ENCODE results near the gene CLEC4F. TPM values are rescaled to one million over a fixed set of nuclear protein-coding genes. Genes with fewer than 3 reads are reported as not detected.
A peak's percentile ranks its signal among the peaks of the same experiment; 100 is the strongest.

CLEC4F gene
- total and polyA plus RNA-seq, 2 of the 13 experiments (the other 11 are each of a cell fraction or from before 2014, with no cell fraction given), result 0.12 to 0.13 TPM

DNA sequence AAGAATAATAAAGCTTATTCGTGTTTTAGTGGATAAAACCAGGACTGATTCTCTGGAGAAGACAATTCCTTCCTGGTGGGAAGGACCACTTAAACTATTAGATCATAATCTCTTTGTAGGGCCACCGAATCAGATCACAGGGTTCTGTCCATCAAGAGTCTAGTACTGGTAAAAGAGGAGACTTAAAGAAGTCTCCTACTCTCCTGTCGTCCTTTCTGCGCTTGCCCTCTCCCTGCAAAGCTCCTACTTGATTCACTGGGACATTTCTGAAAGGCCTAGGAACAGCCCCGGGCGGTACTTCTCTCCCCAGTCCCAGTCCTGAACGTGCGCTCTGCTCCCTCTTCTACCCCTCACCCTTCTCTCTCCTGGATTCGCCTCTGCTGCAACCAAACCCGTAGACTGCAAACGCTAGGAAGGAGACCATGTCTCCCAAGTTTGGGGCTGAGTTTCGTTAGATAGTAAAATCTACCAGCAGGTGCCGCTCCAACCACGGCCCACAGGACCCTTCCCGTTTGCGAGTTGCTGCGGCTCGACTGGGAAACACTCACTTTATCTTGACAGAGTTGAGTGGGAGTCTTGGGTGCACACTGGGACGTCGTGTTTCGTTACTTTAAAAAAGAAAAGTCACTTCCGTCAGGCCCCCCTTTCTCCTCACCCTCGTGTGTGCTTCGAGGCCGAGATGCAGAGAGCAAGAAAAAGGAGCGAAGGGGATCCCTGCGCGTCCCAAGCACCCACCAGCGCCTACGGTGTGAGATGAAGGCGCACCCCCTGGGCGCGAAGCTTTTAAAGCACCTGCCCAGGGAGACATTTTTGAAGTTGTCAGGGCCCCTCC lies 30.9 kb downstream of the CLEC4F start:
- CTCF ChIA-PET (ENCODE audit: low intra/inter-chr PET ratio, low total read pairs), result interaction anchor here (1.1 to 3.0 kb wide), 6 partner anchors 72 to 158 kb away, joined by 4 to 37 read pairs (median 20); no protein-coding TSS in a partner anchor
- TF ChIP-seq ZNF703 (CRISPR knock-in tag; IDR thresholded peaks at IDR 0.05; ENCODE audit: borderline replicate concordance) (no peak), ATF1 (CRISPR knock-in tag; IDR thresholded peaks at IDR 0.05) (no peak), HHEX (CRISPR knock-in tag; IDR thresholded peaks at IDR 0.05) (no peak), NPAS2 (CRISPR knock-in tag; IDR thresholded peaks at IDR 0.05; ENCODE audit: borderline replicate concordance) (no peak), NKX3-1 (CRISPR knock-in tag; IDR thresholded peaks at IDR 0.05) (no peak), MEF2D (CRISPR knock-in tag; IDR thresholded peaks at IDR 0.05) (no peak), ZXDC (CRISPR knock-in tag; IDR thresholded peaks at IDR 0.05) (no peak), CERS6 (CRISPR knock-in tag; IDR thresholded peaks at IDR 0.05) (no peak), ZNF770 (CRISPR knock-in tag; IDR thresholded peaks at IDR 0.05) (no peak), KLF15 (CRISPR knock-in tag; IDR thresholded peaks at IDR 0.05; ENCODE audit: borderline replicate concordance) (no peak), ZSCAN12 (CRISPR knock-in tag; IDR thresholded peaks at IDR 0.05) (no peak), TSC22D2 (CRISPR knock-in tag; IDR thresholded peaks at IDR 0.05; ENCODE audit: borderline replicate concordance) (no peak), MBNL3 (CRISPR knock-in tag; conservative IDR thresholded peaks at IDR 0.05) (no peak), ZC3H13 (CRISPR knock-in tag; IDR thresholded peaks at IDR 0.05) (no peak)

More for the DNA sequence above, 30.9 kb downstream of the CLEC4F start:
- Histone ChIP-seq H2AFZ (ENCODE audit: low read length) (peak overlapping the region; percentile 31), H3K4me1 (ENCODE audit: insufficient read depth, low read length) (peaks cover 18% of the 10 kb centered on the region), H3K4me2 (ENCODE audit: low read depth, low read length) (peak overlapping the region; percentile 32), H3K27me3 (ENCODE audit: control insufficient read depth in 1 of 2, insufficient read depth in 2 of 2, low read length in 2 of 2) (peaks cover 0 to 5% of the 10 kb centered on the region in 2 experiments; a peak in 1 of 5 replicates), H3K9me3 (ENCODE audit: low read length) (no peaks in the 10 kb centered on the region), H3K27ac (ENCODE audit: extremely low read length, insufficient read depth, low read length) (no peak overlapping the region), H4K20me1 (ENCODE audit: insufficient read depth, low read length) (no peaks in the 10 kb centered on the region), H3K36me3 (replicated peaks in 1 of 2; ENCODE audit: control insufficient read depth in 1 of 2, insufficient read depth in 2 of 2, low read length in 2 of 2) (no peaks in the 10 kb centered on the region), H3K9ac (ENCODE audit: insufficient read depth, low read depth, low read length) (no peak overlapping the region), H3K4me3 (replicated peaks in 1 of 3; ENCODE audit: insufficient read depth in 1 of 3, low read depth in 2 of 3, low read length in 3 of 3) (no peak overlapping the region), H3K79me2 (ENCODE audit: insufficient read depth, low read length) (no peaks in the 10 kb centered on the region)
- BruUV-seq (replicated peaks), result no TSS peak
- POLR2A ChIA-PET, result no interaction called here
- peak; percentile 93 for FAIRE-seq
- in situ Hi-C loops (cut with HindIII; ENCODE audit: extremely low pct_ligation_motif_present, low pct_unique_long_range_greater_than_20kb), result loop anchor here (5.0 kb wide), 2 partner anchors 73 to 158 kb away; no protein-coding TSS in a partner anchor
- intact Hi-C loops (cut with micrococcal nuclease; ENCODE audit: unreplicated experiment), result loop anchor here (1.0 to 5.0 kb wide), 5 partner anchors 75 to 487 kb away; partner anchors contain the start of gene FAM136A
- peak; percentile 96 for ATAC-seq
- peak; percentile 58 for DNase-seq (ENCODE audit: low spot score)
- WGBS (ENCODE audit: low lambda C conversion rate), result 29% methylated on average over 33 of the region's 33 CpGs

Data from HepG2 (cell line).